Activated T-cell treated with anti-CD3 and anti-CD28 coated beads for 24 hours (primary cell): ENCODE results near the gene ELAVL3.
"Not testable (repeated sequence)": the region's sequence is repeated elsewhere in the genome, so short reads cannot be mapped to it uniquely, and the experiment has no call there.

Source experiments
- DNase-seq: peaks from one replicate; pipeline ENCODE4 v3.0.0-alpha.2; 2020; ENCODE audit warnings: low read depth

Gene ELAVL3

DNA sequence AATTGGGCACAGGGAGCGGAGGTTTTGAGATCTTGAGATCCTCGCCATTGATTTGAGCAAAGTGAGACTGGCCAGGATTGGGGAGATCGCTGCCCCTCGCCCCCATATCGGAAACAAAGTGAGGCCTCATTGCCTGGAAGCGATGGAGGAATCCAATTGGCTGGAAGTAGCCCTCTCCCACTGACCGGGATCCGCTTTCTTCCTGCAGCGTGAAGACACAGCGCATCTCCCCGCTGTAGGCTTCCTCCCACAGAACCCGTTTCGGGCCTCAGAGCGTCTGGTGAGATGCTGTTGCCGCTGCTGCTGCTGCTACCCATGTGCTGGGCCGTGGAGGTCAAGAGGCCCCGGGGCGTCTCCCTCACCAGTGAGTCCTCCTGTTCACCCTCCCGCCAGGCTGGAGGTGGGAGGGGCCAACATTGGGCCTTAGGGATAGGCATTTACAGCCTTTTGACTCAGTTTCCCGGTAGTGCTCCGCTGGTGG lies 45.0 kb downstream of the ELAVL3 start:
- no peak for DNase-seq

DNA sequence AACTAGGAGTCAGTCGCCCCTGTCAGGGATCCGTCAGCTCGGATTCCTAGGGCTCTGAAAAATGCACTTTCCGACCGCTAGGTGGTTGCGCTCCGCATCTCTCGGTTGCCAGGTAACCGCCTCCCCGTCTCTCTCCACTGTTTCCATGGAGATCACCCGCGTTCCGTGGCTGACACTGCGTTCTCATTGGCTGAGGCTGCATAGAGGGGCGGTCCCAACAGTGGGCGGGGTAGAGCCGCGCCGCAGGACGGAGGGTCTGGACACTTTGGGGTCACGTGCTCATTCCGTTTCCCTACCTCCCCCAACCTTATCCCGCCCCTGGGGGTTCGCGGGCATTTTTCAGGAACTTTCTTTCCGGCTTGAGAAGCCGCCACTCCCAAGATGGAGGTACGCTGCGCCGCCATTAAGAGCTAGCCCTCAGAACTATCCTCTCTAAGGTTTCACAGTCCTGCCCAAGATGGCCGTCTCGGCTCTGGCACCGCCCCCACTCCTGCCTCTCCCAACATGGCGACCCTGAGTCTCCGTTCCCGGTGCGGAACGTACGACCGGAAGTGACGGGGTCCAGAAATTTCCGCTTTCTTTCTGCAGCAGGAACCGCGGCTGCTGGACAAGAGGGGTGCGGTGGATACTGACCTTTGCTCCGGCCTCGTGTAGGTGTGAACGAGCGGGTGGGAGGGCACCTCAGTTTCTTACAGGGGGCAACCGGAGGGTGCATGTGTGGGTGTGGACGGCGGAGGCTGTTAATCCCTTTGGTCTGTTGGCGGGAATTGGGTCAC lies 45.6 kb downstream of the ELAVL3 start, which contains the start of the genes ODAD3 and PRKCSH:
Gene ODAD3 (minus strand): TSS at position 65 of the 776 bp plus-strand sequence. CDS start 105 bp downstream, outside the sequence.
Gene PRKCSH (plus strand): TSS at position 579 of the 776 bp plus-strand sequence. CDS start 483 bp downstream, outside the sequence.
- DNase-seq, result peak; percentile 100

DNA sequence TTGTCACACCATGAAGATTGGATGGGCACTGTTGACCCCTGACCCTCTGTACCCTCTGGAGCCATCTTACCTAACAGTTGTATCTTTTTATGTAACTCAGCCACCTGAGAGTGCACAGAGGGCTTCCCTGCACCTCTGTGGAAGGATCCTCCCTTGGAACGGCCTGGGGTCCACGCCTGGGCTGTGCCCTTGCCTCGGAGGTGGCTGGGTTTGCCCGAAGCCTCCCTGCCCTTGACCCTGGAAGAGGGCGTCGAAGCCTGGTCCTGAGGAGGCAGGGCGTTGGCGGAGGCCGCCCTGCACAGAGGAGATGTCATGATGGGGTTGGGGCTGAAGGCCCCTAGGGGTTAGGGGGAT lies 46.2 kb downstream of the ELAVL3 start:
- DNase-seq, result no peak

- not testable (repeated sequence) for DNase-seq
Measured at GRCh38 chr19:11433526-11433925, 47.3 kb downstream of the ELAVL3 start.

DNA sequence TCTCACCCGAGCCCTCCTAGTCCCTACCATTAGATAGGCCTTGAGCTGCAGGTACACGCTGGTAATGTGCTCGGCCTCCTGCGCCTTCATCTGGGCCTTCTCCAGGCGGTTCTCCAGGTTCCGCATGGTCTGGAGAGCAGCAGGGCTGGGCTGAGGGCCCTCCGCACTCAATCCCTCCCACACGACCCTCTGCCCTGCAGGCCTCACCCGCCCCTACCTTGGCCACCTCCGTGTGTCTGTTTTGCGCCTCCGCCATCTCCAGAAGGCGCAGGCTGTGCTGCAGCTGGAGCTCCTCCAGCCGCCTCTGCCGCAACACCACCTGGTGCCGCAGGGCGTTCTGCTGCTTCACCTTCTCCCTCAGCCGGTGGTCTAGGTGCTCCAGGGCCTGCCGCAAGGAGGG lies 54.2 kb downstream of the ELAVL3 start:
- DNase-seq, result no peak

DNA sequence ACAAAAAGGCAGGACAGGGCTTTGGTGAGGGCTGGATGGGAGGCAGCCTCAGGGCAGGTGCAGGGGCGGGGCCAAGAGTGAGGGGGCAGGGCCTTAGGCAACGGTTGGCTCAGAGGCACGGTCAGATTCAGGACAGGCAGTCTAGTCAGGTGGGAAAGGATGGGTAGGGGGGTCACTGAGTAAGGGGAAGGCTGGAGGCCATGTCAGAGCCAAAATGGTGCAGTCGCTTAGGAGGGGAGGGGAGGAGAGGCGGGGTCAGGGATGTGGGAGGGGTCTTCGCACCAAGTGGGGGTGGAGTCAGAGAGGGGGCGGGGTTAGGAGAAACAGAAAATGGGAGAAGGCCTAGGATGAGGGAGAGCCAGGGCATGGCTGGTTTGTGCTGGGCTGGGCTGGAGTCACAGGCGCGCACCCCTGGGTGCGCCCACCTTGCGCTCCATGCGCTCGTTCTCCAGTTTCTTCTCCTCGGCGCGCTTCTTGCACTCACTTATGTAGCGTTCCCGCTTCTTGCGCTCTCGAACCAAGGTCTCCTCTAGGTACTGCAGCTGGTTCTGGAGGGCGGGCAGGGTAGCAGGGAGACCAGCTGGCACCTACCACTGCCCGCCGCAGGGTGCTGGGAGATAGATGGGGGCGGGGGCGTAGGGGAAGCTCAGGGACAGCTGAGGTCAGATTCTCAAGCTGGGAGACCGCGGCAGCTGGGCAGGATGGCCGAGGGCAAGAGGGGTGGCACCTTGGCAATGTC lies 55.0 kb downstream of the ELAVL3 start:
- no peak for DNase-seq

GRCh38 chr19:11423791-11424181 lies 57.1 kb downstream of the ELAVL3 start:
- no peak for DNase-seq

DNA sequence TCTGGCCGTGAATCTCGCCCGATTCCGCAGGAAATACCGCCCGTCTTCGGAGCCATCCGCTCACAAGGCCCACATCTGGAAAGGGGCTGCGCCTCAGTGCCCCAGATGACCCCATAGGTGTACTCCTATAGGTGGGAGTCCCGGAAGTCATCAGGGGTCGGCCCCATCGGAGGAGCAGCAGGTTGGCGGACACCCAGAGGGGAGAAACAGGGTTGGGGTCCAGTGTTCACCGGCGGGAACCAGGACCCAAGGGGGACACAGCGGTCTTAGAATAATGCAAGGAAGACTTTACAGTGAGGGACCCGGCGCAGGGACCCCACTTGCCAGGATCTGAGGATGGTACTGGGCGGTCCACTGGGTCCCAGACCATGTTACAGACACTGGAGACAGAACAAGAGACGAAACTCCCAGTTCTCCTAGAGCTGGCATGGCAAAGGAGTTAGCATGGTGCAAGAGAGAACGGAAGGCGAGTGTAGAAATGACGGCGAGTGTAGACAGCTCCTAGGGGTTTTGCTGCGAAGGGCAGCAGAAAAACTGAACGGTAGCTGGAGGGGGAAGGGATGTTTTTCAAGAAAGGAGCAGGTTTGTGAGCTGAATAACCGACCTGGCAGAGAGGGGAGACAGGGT lies 57.6 kb downstream of the ELAVL3 start:
- DNase-seq, result no peak

DNA sequence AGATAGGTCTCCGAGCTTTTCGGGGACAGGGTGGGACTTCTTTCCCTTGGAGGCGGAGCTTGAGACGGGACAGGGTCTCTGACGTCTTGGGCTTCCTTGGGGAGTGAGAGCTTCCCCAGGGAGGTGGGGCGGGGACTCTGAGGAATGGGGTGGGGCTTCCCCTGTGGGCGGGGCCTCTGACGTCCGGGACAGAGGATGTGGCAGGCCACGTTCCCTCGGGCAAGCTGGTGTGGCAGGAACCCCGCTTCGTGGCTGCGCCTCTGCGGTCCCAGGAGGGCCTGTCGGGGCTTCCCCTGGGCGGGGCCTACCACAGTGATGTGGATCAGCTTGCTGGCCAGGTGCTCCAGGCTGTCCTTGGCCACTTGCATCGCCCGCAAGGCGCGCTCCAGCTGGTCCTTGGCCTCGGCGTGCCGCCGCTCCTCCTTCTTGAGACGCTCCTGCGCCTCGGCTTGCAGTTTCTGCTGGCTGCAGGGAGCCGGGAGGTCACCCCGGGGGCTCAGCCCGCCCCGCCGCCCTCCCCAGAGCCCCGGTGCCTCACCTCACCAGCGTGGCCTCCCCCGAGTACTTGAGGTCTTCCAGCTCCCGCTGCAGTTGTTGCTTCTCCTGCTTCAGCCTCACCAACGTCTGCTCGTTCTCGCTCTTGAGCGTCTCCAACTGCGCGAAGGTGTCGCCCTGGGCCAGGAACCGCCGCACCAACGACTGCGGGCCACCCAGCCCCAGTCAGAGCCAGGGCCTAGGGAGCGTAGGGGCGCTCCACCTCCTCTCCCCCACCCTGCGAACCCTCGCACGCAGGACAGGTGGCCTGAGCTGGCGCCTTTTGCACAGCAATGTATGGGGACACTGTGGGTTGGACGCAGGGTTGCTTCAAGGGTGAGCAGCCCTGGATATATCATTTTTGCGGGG lies 58.4 kb downstream of the ELAVL3 start:
- DNase-seq, result peak; percentile 52

DNA sequence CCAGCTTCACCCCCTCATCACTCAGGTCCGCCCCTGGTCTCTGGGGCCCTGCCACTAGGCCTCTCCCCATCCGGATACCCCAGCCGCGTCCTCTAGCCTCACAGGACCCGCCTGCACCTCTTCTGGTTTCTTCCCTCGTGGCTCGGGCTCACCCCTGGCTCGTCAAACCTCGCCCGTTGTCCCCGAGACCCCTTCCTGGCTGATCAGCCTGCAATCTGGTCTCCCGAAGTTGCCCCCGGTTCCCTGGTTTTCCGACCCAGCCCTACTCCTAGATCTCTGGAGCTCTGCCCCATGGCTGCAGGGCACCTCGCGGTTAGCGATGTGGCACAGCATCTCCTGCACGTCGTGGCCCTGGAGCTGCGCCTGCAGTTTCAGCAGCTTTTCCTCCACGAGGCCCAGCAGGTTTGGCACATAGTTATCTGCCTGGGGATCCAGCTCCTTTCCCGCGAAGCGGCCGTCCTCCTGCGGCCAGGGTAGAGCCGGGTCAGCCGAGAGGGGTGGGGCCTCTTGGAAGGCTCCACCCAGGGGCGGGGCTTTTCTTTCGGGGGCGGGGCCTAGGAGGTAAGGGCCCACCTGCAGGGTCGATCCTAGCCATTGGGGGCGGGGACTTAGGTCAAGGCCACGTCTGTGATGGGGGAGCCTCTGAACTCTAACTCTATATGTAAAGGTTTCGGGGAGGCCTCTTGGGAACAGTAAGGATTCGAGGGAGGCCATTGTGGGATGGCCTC lies 59.3 kb downstream of the ELAVL3 start:
- DNase-seq, result peak; percentile 26

GRCh38 chr19:11420429-11421370 lies 60.1 kb downstream of the ELAVL3 start:
- no peak for DNase-seq

DNA sequence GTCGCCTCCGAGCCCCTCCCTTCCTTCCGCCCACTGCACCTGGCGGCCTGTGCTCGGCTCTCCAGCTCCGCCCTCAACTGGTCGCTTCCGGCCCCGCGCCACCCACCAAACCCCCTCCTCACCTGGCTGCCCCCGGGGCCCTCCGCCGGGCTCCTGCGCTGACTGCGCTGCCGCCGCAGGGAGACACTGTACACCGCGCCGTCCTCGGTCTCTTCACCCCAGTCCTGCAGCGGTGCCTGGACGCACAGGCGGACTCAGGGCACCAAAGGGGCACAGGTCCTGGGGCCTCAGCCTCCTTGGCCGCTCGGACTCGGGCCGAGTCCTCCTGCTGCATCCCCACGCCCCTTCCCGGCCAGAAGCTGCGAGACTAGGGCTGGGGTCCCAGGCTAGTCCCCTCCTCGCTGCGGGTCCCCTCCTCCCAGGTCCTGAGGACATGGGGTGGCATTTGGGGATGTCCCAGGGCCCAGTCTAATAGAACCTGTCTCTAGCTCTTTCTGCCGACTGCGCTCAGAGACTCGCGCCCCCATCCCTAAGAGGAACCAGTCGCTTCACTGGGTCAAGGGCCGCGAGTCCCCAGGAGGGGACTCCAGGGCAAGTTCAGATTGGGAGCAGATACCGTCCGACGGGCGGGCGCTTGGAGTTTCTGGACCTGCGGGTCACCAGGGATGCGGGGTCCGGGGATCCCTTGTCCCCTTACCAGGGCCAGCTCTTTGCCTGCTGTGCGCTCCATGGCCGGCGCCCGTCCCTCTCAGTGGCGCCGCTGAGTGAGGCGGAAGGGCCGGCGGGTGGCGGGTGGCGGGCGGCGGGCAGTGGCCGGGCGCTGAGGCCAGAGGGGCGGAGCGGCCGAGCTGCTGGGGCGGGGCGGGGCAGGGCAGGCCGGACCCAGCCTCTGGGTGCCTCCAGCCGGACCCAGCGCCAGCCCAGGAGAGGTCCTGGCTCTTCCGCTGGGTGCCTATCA lies 62.0 kb downstream of the ELAVL3 start, which contains the start of gene RGL3:
Gene RGL3 (minus strand): TSS at position 766 of the 958 bp plus-strand sequence. CDS start 36 bp downstream, at position 730.
- DNase-seq, result no peak

DNA sequence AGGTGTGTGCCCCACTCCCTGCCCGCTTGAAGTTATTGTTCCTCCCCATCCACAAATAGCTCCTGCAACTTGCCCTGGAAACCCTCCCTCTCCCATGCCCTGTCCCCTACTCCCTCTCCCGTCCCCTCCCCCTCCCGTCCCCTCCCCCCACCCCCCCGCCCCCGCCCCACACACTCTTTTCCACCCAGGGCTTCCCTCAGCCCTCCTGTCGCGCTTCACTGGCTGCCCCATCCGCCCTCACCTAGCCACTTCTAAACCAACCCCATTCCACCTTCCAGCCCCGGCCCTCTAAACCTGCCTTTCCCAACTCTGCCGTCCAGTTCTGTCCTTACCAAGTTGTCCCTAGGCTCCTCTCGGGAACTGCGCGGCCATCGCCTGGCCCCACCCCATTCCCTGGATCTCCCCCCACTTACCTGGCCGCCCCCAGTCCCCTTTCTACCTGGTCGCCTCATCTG lies 62.7 kb downstream of the ELAVL3 start:
- DNase-seq, result no peak

- no peak for DNase-seq
Measured at GRCh38 chr19:11416346-11417052, 64.3 kb downstream of the ELAVL3 start.

DNA sequence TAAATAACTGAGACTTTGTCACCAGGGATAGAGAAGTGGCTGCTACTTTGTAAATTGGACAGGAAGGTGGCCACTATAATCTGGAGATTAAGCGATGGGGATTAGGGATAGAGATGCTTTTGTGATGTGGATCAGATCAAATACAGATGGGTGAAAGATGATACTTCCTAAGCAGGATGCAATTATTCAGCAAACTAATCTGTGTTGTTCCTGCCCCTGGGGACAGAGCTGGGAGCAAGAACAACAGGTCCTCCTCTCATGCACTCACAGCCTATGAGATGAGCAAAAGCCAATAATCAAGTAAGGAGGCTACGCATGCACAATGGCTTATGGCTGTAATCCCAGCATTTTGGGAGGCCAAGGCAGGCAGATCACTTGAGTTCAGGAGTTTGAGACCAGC lies 66.3 kb downstream of the ELAVL3 start:
- DNase-seq, result no peak

DNA sequence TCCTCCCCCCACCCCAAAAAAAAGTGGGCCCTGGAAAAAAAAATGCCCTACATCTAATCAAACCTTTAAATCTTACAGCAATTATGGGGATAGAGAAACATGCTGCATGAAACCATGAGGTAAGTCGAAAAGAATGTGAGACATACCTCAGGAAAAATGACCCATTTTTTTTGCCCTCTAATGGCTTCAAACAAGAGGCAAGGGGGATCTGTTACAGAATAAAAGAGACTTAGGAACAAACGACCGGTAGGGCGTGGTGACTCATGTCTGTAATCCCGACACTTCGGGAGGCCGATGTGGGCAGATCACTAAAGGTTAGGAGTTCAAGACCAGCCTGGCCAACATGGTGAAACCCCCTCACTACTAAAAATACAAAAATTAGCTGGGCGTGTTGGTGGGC lies 70.2 kb downstream of the ELAVL3 start:
- DNase-seq, result no peak

GRCh38 chr19:11408591-11408990 lies 72.3 kb downstream of the ELAVL3 start:
- no peak for DNase-seq
